HEK293 (cell line): ENCODE results near the gene MTHFD1L.

ENCODE experiments used
- CTCF ChIA-PET: fragments of 350-600 bp; formaldehyde crosslinking; extraction: SDS; loops from one replicate; lab custom pipeline; 2021; ENCODE audit warnings: antibody characterized with exemption; lab: Yijun Ruan, JAX
- POLR2A ChIA-PET: fragments of 300-600 bp; formaldehyde crosslinking; extraction: SDS; loops from one replicate; lab custom pipeline; 2020; ENCODE audit warnings: antibody characterized with exemption, inconsistent platforms; lab: Yijun Ruan, JAX
- H3K27ac ChIP-seq: fragments of 200-500 bp; sonication (Bioruptor generic); 2 replicates; pipeline ENCODE4 v1.5.1; 2014; ENCODE audit warnings: low read depth, low read length, control low read depth, inconsistent platforms; ENCODE audit errors: extremely low read depth
- H3K36me3 ChIP-seq, 2 experiments: fragments of 200-500 bp in 1 of 2; sonication (Bioruptor generic) in 1 of 2; 1 replicate in 1 of 2; 2 replicates in 1 of 2; pipeline ENCODE4 v1.5.1; 2014 to 2017; ENCODE audit warnings: inconsistent platforms in 2 of 2, low read length in 2 of 2; ENCODE audit not compliant: control insufficient read depth in 2 of 2, insufficient read depth in 1 of 2
- H3K4me1 ChIP-seq: fragments of 200-500 bp; sonication (Bioruptor generic); 2 replicates; pipeline ENCODE4 v1.5.1; 2014; ENCODE audit warnings: mild to moderate bottlenecking, low read length, inconsistent platforms; ENCODE audit not compliant: control insufficient read depth, insufficient read depth
- H3K4me3 ChIP-seq: 2 replicates; pipeline ENCODE4 v1.5.1; 2011; ENCODE audit warnings: low read depth, mild to moderate bottlenecking, control low read depth, low read length, moderate library complexity
- H3K9me3 ChIP-seq: fragments of 200-500 bp; sonication (Bioruptor generic); 2 replicates; pipeline ENCODE4 v1.5.1; 2014; ENCODE audit warnings: low read depth, low read length, inconsistent platforms; ENCODE audit not compliant: control insufficient read depth, insufficient read depth
- YY2 ChIP-seq: fragments of 450-650 bp; formaldehyde crosslinking; IDR thresholded peaks from 2 replicates; pipeline ENCODE4 v1.5.1; 2016; ENCODE audit warnings: missing biosample characterization, missing genetic modification characterization
- ZBTB11 ChIP-seq: fragments of 450-650 bp; formaldehyde crosslinking; conservative IDR thresholded peaks from 2 replicates; pipeline ENCODE4 v1.5.1; 2016; ENCODE audit warnings: low read depth, missing biosample characterization, missing genetic modification characterization
- ZBTB48 ChIP-seq: fragments of 450-650 bp; formaldehyde crosslinking; IDR thresholded peaks from 2 replicates; pipeline ENCODE4 v1.5.1; 2016; ENCODE audit warnings: missing biosample characterization, missing genetic modification characterization
- ZEB2 ChIP-seq: fragments of 450-650 bp; formaldehyde crosslinking; IDR thresholded peaks from 2 replicates; pipeline ENCODE4 v1.5.1; 2016; ENCODE audit warnings: missing biosample characterization, missing genetic modification characterization
- ZNF214 ChIP-seq: fragments of 450-650 bp; formaldehyde crosslinking; IDR thresholded peaks from 2 replicates; pipeline ENCODE4 v1.5.1; 2017; ENCODE audit warnings: missing biosample characterization, mild to moderate bottlenecking, missing genetic modification characterization, borderline replicate concordance
- ZNF221 ChIP-seq: fragments of 450-650 bp; formaldehyde crosslinking; IDR thresholded peaks from 2 replicates; pipeline ENCODE4 v1.5.1; 2017; ENCODE audit warnings: missing biosample characterization, missing genetic modification characterization, borderline replicate concordance
- ZNF248 ChIP-seq: fragments of 450-650 bp; formaldehyde crosslinking; IDR thresholded peaks from 2 replicates; pipeline ENCODE4 v1.5.1; 2017; ENCODE audit warnings: missing biosample characterization, missing genetic modification characterization
- ZNF433 ChIP-seq: fragments of 450-650 bp; formaldehyde crosslinking; IDR thresholded peaks from 2 replicates; pipeline ENCODE4 v1.5.1; 2016; ENCODE audit warnings: missing biosample characterization, missing genetic modification characterization, low read depth
- ZNF596 ChIP-seq: fragments of 450-650 bp; IDR thresholded peaks from 2 replicates; pipeline ENCODE4 v1.5.0; 2018; ENCODE audit warnings: missing biosample characterization, mild to moderate bottlenecking, missing genetic modification characterization, moderate library complexity
- ZNF645 ChIP-seq: fragments of 450-650 bp; formaldehyde crosslinking; IDR thresholded peaks from 2 replicates; pipeline ENCODE4; 2016; ENCODE audit warnings: missing biosample characterization, missing genetic modification characterization
- ZNF704 ChIP-seq: fragments of 450-650 bp; formaldehyde crosslinking; IDR thresholded peaks from 2 replicates; pipeline ENCODE4 v1.5.1; 2016; ENCODE audit warnings: missing biosample characterization, missing genetic modification characterization
- ZNF785 ChIP-seq: fragments of 450-650 bp; formaldehyde crosslinking; IDR thresholded peaks from 2 replicates; pipeline ENCODE4 v1.5.1; 2016; ENCODE audit warnings: missing biosample characterization, missing genetic modification characterization
- ZSCAN18 ChIP-seq: fragments of 450-650 bp; formaldehyde crosslinking; IDR thresholded peaks from 2 replicates; pipeline ENCODE4 v1.5.1; 2016; ENCODE audit warnings: missing biosample characterization, missing genetic modification characterization
- ZSCAN23 ChIP-seq: fragments of 450-650 bp; formaldehyde crosslinking; IDR thresholded peaks from 2 replicates; pipeline ENCODE4 v1.5.1; 2016; ENCODE audit warnings: missing biosample characterization, missing genetic modification characterization

MTHFD1L gene

GRCh38 chr6:151069641-151070040 lies 204.1 kb downstream of the MTHFD1L start:
- Histone ChIP-seq H3K9me3 (no peaks in the 10 kb centered on the region), H3K36me3 (no peaks in the 10 kb centered on the region), H3K27ac (no peak overlapping the region), H3K4me1 (peaks cover 12% of the 10 kb centered on the region), H3K4me3 (no peak overlapping the region)
- ChIA-PET POLR2A (interaction anchor here (0.6 kb wide), 1 partner anchor 26 kb away, joined by 4 read pairs; no protein-coding TSS in a partner anchor), CTCF (interaction anchor here (0.7 to 2.2 kb wide), 3 partner anchors 55 to 255 kb away, joined by 3 to 14 read pairs (median 3); no protein-coding TSS in a partner anchor)
- TF ChIP-seq YY2 (tag by site-specific recombination) = no peak
- TF ChIP-seq ZEB2 (tag by site-specific recombination) = no peak
- TF ChIP-seq ZNF596 (tag by site-specific recombination) = no peak
- TF ChIP-seq ZSCAN18 (tag by site-specific recombination) = no peak
- TF ChIP-seq ZNF221 = no peak
- TF ChIP-seq ZSCAN23 = no peak

- no peak overlapping the region for H3K4me3 ChIP-seq
- no peaks in the 10 kb centered on the region for H3K36me3 ChIP-seq
- CTCF ChIA-PET = interaction anchor here (0.7 to 2.2 kb wide), 4 partner anchors 56 to 1091 kb away, joined by 3 to 14 read pairs (median 4); no protein-coding TSS in a partner anchor
- TF ChIP-seq ZSCAN18 (tag by site-specific recombination) = no peak
- no peak for TF ChIP-seq ZBTB11 (tag by site-specific recombination)
- TF ChIP-seq ZNF214 (tag by site-specific recombination) = no peak
- no peak for TF ChIP-seq ZNF785 (tag by site-specific recombination)
- TF ChIP-seq ZNF248 = no peak
- no peak for TF ChIP-seq ZNF645 (tag by site-specific recombination)
- TF ChIP-seq ZBTB48 (tag by site-specific recombination) = no peak
- no peak for TF ChIP-seq ZNF704 (tag by site-specific recombination)
- no peak for TF ChIP-seq ZNF433 (tag by site-specific recombination)
- H3K27ac ChIP-seq = no peak overlapping the region
- no peaks in the 10 kb centered on the region for H3K9me3 ChIP-seq
- H3K4me1 ChIP-seq = peaks cover 12% of the 10 kb centered on the region
- POLR2A ChIA-PET = no interaction called here
Observed at GRCh38 chr6:151070631-151071051, 205.1 kb downstream of the MTHFD1L start.
